Measurements from ENCODE around the gene PCP4L1. TPM values are rescaled to one million over a fixed set of nuclear protein-coding genes. Genes with fewer than 3 reads are reported as not detected.

PCP4L1 gene
- total RNA-seq, 1 experiment from 2014 or later, result 0.83 TPM

GRCh38 chr1:161298116-161298515 lies 39.6 kb downstream of the PCP4L1 start:
- no peaks in the 10 kb centered on the region for H3K27me3 Mint-ChIP-seq (ENCODE audit: low read depth)

More at GRCh38 chr1:161298116-161298515, 39.6 kb downstream of the PCP4L1 start:
- Histone ChIP-seq H2BK120ac (ENCODE audit: low read depth, low read length, poor library complexity, severe bottlenecking) (no peak overlapping the region), H2BK20ac (ENCODE audit: low read depth, low read length, poor library complexity, severe bottlenecking) (no peak overlapping the region), H3K14ac (ENCODE audit: insufficient read depth, low read length) (no peak overlapping the region), H4K5ac (ENCODE audit: insufficient read length, low read depth, low read length) (no peak overlapping the region), H3K56ac (ENCODE audit: insufficient read length, low read depth, low read length) (no peak overlapping the region), H3T11ph (ENCODE audit: low read length) (no peak overlapping the region), H3K79me1 (ENCODE audit: insufficient read depth, low read depth, low read length, poor library complexity, severe bottlenecking) (no peaks in the 10 kb centered on the region), H2BK15ac (ENCODE audit: low read depth, low read length) (no peak overlapping the region), H4K20me1 (ENCODE audit: control insufficient read depth, insufficient read depth, insufficient read length) (no peaks in the 10 kb centered on the region), H2BK5ac (ENCODE audit: insufficient read length, low read length) (no peak overlapping the region), H3K4ac (ENCODE audit: low read depth, low read length) (no peak overlapping the region), H3K23me2 (ENCODE audit: insufficient read length, low read depth, low read length, poor library complexity, severe bottlenecking) (no peaks in the 10 kb centered on the region), H3K23ac (ENCODE audit: insufficient read length, low read depth, low read length) (no peak overlapping the region), H2BK12ac (ENCODE audit: insufficient read length, low read depth, low read length) (no peak overlapping the region), H3K4me2 (ENCODE audit: insufficient read depth, insufficient read length, low read length) (no peak overlapping the region), H3K27me3 (ENCODE audit: insufficient read depth, low read length) (no peaks in the 10 kb centered on the region), H3K27ac (ENCODE audit: insufficient read length, low read depth, low read length) (no peak overlapping the region), H2AK5ac (ENCODE audit: insufficient read length, low read length) (no peak overlapping the region), H4K8ac (replicated peaks; ENCODE audit: insufficient read length, low read depth, low read length) (no peak overlapping the region), H3K79me2 (ENCODE audit: insufficient read depth, low read length) (no peaks in the 10 kb centered on the region), H2AFZ (ENCODE audit: low read length) (no peak overlapping the region), H4K91ac (ENCODE audit: insufficient read length, low read depth, low read length) (no peak overlapping the region), H3K18ac (ENCODE audit: insufficient read length, low read depth, low read length) (no peak overlapping the region), H3K9ac (ENCODE audit: extremely low read depth, insufficient read length, low read length) (no peak overlapping the region), H3K9me3 (ENCODE audit: control insufficient read depth, low read depth, low read length) (no peaks in the 10 kb centered on the region), H3K4me1 (ENCODE audit: insufficient read depth, low read length) (peaks cover 1% of the 10 kb centered on the region; the same call in 1 of the 2 replicates)
- TF ChIP-seq, protein P1, sequence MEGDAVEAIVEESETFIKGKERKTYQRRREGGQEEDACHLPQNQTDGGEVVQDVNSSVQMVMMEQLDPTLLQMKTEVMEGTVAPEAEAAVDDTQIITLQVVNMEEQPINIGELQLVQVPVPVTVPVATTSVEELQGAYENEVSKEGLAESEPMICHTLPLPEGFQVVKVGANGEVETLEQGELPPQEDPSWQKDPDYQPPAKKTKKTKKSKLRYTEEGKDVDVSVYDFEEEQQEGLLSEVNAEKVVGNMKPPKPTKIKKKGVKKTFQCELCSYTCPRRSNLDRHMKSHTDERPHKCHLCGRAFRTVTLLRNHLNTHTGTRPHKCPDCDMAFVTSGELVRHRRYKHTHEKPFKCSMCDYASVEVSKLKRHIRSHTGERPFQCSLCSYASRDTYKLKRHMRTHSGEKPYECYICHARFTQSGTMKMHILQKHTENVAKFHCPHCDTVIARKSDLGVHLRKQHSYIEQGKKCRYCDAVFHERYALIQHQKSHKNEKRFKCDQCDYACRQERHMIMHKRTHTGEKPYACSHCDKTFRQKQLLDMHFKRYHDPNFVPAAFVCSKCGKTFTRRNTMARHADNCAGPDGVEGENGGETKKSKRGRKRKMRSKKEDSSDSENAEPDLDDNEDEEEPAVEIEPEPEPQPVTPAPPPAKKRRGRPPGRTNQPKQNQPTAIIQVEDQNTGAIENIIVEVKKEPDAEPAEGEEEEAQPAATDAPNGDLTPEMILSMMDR (conservative IDR thresholded peaks at IDR 0.05), result no peak
- Mint-ChIP-seq H3K4me1 (peaks cover 14 to 25% of the 10 kb centered on the region in 2 experiments), H3K27ac (no peak overlapping the region; a peak in 1 of 7 replicates), H3K9me3 (no peaks in the 10 kb centered on the region), H3K4me3 (no peak overlapping the region), H3K36me3 (ENCODE audit: insufficient read depth in 1 of 3, low read depth in 3 of 3) (no peaks in the 10 kb centered on the region)
- DNase-seq, result no peak
- WGBS (ENCODE audit: extremely low coverage, insufficient read length, low lambda C conversion rate), result no CpG with 5 or more reads among the region's 6 CpGs
